K562 (cell line): ENCODE results near the gene CRB2. TPM values are rescaled to one million over a fixed set of nuclear protein-coding genes. Genes with fewer than 3 reads are reported as not detected.
A peak's percentile ranks its signal among the peaks of the same experiment; 100 is the strongest.

ENCODE experiments used
- CEBPZ ChIP-seq: fragments of 150-350 bp; IDR thresholded peaks from 2 replicates; pipeline ENCODE4 v1.6.1; 2014; ENCODE audit warnings: low read depth, mild to moderate bottlenecking, low read length, borderline replicate concordance
- CREB3 ChIP-seq: fragments of 450-650 bp; conservative IDR thresholded peaks from 2 replicates; pipeline ENCODE4 v1.6.1; 2016; ENCODE audit warnings: missing genetic modification characterization, low read depth, mild to moderate bottlenecking, missing compliant biosample characterization, moderate library complexity
- E2F8 ChIP-seq: fragments of 450-650 bp; IDR thresholded peaks from 2 replicates; pipeline ENCODE4 v1.7.1; 2018; ENCODE audit warnings: mild to moderate bottlenecking, low read depth; ENCODE audit not compliant: partially characterized antibody
- PHF8 ChIP-seq: fragments of 200-600 bp; sonication (generic); IDR thresholded peaks from 2 replicates; pipeline ENCODE4 v1.6.1; 2012; ENCODE audit warnings: mixed run types, mild to moderate bottlenecking, inconsistent platforms, low read length, moderate library complexity, borderline replicate concordance
- POLR2AphosphoS5 ChIP-seq: IDR thresholded peaks from 2 replicates; pipeline ENCODE4 v1.6.1; 2011; ENCODE audit warnings: mild to moderate bottlenecking, low read depth, low read length, moderate library complexity; ENCODE audit not compliant: control insufficient read depth, insufficient read depth
- SIRT6 ChIP-seq: IDR thresholded peaks from one replicate; pipeline ENCODE4 v1.6.1; 2012; ENCODE audit warnings: low read depth, mild to moderate bottlenecking, control low read depth, inconsistent platforms, low read length, moderate library complexity
- SMARCA4 ChIP-seq: fragments of 450-650 bp; IDR thresholded peaks from 2 replicates; pipeline ENCODE4 v1.6.1; 2016
- SMARCB1 ChIP-seq: IDR thresholded peaks from 2 replicates; pipeline ENCODE4 v1.6.1; 2011; ENCODE audit warnings: improper control_type of control experiment, low read depth; ENCODE audit not compliant: insufficient read length
- SRSF7 ChIP-seq: fragments of 200-400 bp; formaldehyde crosslinking; optimal IDR thresholded peaks from 2 replicates; pipeline ENCODE3; 2017; ENCODE audit warnings: mild to moderate bottlenecking, low read depth, low read length
- STAT5A ChIP-seq: IDR thresholded peaks from 2 replicates; pipeline ENCODE4 v1.6.1; 2012; ENCODE audit warnings: low read length, inconsistent platforms, borderline replicate concordance
- TCF7L2 ChIP-seq: fragments of 150-350 bp; IDR thresholded peaks from 2 replicates; pipeline ENCODE4 v1.6.1; 2016; ENCODE audit warnings: low read depth, mild to moderate bottlenecking, low read length, moderate library complexity
- TRIM24 ChIP-seq, 2 experiments: fragments of 450-650 bp; IDR thresholded peaks; 2 replicates each; pipeline ENCODE4 v1.6.1; 2016
- ZNF592 ChIP-seq: fragments of 450-650 bp; IDR thresholded peaks from 2 replicates; pipeline ENCODE4 v1.6.1; 2017; ENCODE audit warnings: antibody characterized with exemption, mild to moderate bottlenecking
- polyA plus RNA-seq, 8 experiments: library from polyadenylated mRNA; depleted of rRNA in 4 of 8; stranded (reverse) in 5 of 8; unstranded in 3 of 8; fragments of >200 nt; fragmentation: Nextera tagmentation in 2 of 8; fragmentation: Illumina TruSeq in 1 of 8; extraction: Ambion mirVana in 2 of 8; extraction: Trizol in 1 of 8; gene quantifications; 2 replicates each; pipeline versions ENCODE4 v1.2.1 to v1.2.3, GENCODE V29; 2011 to 2014; ENCODE audit warnings: inconsistent platforms in 1 of 8, missing spikeins in 1 of 8
- total RNA-seq, 7 experiments: library from RNA; depleted of rRNA in 6 of 7; stranded (reverse); fragments of >200 nt in 6 of 7; fragmentation: Illumina TruSeq in 2 of 7; extraction: Trizol in 2 of 7; gene quantifications; 2 replicates each; pipeline versions ENCODE4 v1.2.1 to v1.2.3, GENCODE V29; 2011 to 2021; ENCODE audit warnings: low replicate concordance in 1 of 7
- TF ChIP-seq, protein P1 (sequence below): fragments of 450-650 bp; IDR thresholded peaks from 2 replicates; pipeline ENCODE4 v1.6.1; 2016

CRB2 gene
- total and polyA plus RNA-seq, 9 of the 15 experiments (the other 6 are each of a cell fraction or from before 2014, with no cell fraction given) = 0.13 to 1.2 (median 0.25) TPM; not detected in 2

DNA sequence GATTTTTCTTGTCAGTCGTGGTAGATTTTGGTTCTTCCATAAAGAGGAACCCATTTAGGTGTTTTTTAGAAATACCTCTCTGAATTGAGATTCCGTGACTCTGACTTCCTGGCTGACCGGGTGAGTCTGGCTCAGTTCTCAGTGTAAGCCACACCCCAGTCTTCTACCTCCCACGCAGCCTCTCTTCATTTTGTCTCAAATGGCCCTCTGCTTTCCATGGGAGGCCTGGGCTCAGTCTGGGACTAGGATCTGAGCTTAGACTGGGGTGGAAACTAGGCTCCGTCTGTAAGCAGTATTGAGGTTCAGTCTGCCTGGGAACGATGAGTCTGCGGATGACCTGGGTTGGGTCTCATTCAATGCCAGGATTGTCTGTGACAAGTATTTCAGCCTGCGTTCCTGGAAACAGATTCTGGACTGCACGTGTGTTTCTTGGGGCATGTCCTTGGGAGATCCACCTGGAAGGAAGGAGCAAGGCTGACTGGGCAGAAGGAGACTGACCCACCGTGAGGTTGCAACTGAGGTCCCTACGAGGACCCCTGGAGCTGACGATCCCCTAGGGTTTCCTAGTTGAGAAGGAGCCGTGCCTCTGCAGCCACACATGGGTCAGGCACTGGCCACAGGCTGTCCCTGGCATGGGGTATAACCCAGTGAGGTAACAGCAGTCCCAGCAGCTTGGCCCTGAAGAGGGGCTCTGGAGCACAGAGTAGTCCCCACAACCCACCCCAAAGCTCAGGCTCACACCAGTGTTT lies 12.4 kb upstream of the CRB2 start (continued):
- no peak; the same call in 1 of the 2 replicates for TF ChIP-seq CREB3 (tag)
- peak; percentile 56; the same call in 1 of the 2 replicates for TF ChIP-seq POLR2AphosphoS5
- TF ChIP-seq TCF7L2 = no peak
- no peak for TF ChIP-seq SRSF7
- TF ChIP-seq, protein P1, sequence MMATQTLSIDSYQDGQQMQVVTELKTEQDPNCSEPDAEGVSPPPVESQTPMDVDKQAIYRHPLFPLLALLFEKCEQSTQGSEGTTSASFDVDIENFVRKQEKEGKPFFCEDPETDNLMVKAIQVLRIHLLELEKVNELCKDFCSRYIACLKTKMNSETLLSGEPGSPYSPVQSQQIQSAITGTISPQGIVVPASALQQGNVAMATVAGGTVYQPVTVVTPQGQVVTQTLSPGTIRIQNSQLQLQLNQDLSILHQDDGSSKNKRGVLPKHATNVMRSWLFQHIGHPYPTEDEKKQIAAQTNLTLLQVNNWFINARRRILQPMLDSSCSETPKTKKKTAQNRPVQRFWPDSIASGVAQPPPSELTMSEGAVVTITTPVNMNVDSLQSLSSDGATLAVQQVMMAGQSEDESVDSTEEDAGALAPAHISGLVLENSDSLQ = no peak
- peak; percentile 64; the same call in 1 of the 2 replicates for TF ChIP-seq SMARCA4
- no peak for TF ChIP-seq SIRT6
- TF ChIP-seq ZNF592 = peak; percentile 67
- TF ChIP-seq SMARCB1 = no peak
- TF ChIP-seq PHF8 = no peak; the same call in 1 of the 2 replicates
- no peak for TF ChIP-seq E2F8
- TF ChIP-seq TRIM24 (IDR thresholded peaks at IDR 0.05) = no peak
- TF ChIP-seq STAT5A = no peak
- no peak for TF ChIP-seq CEBPZ
